Vagina (tissue), 2 donors: ENCODE data around the gene EIF4E1B. TPM values are rescaled to one million over a fixed set of nuclear protein-coding genes. Genes with fewer than 3 reads are reported as not detected.
"Not testable (repeated sequence)": the region's sequence is repeated elsewhere in the genome, so short reads cannot be mapped to it uniquely, and the experiment has no call there.

ENCODE experiments used
- DNase-seq, 2 donors: peaks; one replicate each; pipeline ENCODE4 v3.0.0-alpha.2; 2017; ENCODE audit errors: extremely low spot score in 2 of 2
- H3K27ac ChIP-seq: fragments of 200-600 bp; sonication (generic); one replicate; pipeline ENCODE4 v1.5.1; 2019
- H3K27me3 ChIP-seq: fragments of 200-600 bp; sonication (generic); one replicate; pipeline ENCODE4 v1.5.1; 2019
- H3K36me3 ChIP-seq, 2 donors: fragments of 200-600 bp; sonication (generic); one replicate each; pipeline ENCODE4 v1.5.1; 2017 to 2019
- H3K4me1 ChIP-seq: fragments of 200-600 bp; sonication (generic); one replicate; pipeline ENCODE4 v1.5.1; 2019
- H3K4me3 ChIP-seq, 2 donors: fragments of 200-600 bp; sonication (generic); 1 replicate in 1 of 2; 2 replicates in 1 of 2; pipeline ENCODE4 v1.5.1; 2016 to 2019
- H3K9me3 ChIP-seq: fragments of 200-600 bp; sonication (generic); one replicate; pipeline ENCODE4 v1.5.1; 2019
- POLR2A ChIP-seq, 2 donors: fragments of 450-650 bp; IDR thresholded peaks; one replicate each; pipeline ENCODE4 v1.6.1; 2017; ENCODE audit warnings: antibody characterized with exemption in 2 of 2, mild to moderate bottlenecking in 2 of 2, moderate library complexity in 2 of 2
- POLR2AphosphoS5 ChIP-seq, 2 donors: sonication (generic); formaldehyde crosslinking; IDR thresholded peaks; one replicate each; pipeline ENCODE4 v1.9.0; 2017; ENCODE audit warnings: antibody characterized with exemption in 2 of 2, mild to moderate bottlenecking in 2 of 2, low read depth in 1 of 2; ENCODE audit not compliant: insufficient read depth in 1 of 2
- intact Hi-C: fragments of 100-400 bp; cut with DNase I; formaldehyde crosslinking; loops from one replicate; pipeline ENCODE4 v1.15.1; 2023
- total RNA-seq: library from RNA; depleted of rRNA; stranded (reverse); fragments of >200 nt; gene quantifications from one replicate; pipeline ENCODE4 v1.2.3, GENCODE V29; 2016
- TF ChIP-seq, protein P1 (sequence below), 3 experiments: fragments of 450-650 bp in 2 of 3; fragments of 200-600 bp in 1 of 3; sonication (generic) in 1 of 3; IDR thresholded peaks; one replicate each; pipeline ENCODE4 v1.5.1; 2017 to 2019; ENCODE audit warnings: antibody characterized with exemption in 3 of 3, mild to moderate bottlenecking in 2 of 3, moderate library complexity in 2 of 3

The EIF4E1B gene
- total RNA-seq, 1 donor from 2014 or later, result not detected

DNA sequence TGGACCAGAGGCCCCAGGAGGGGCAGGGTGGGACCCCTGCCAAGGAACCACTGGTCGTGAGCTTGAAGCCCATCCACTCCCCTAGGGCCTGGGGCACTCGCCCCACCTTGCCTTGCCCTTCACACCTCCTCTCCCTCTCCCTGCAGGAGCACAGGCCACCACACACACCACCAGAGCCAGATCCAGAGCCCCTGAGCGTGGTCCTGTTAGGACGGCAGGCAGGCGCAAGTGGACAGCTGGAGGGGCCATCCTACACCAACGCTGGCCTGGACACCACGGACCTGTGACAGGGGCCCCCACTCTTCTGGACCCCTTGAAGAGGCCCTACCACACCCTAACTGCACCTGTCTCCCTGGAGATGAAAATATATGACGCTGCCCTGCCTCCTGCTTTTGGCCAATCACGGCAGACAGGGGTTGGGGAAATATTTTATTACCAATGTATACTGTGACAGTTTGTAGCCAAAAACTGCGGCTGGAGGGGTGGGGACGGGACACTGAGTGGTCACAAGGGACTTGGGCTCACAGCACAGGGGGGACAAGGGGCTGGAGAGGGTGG is 35.0 kb upstream of the EIF4E1B start:
- Histone ChIP-seq H3K4me3 (no peak overlapping the region), H3K27ac (no peak overlapping the region), H3K9me3 (no peaks in the 10 kb centered on the region), H3K36me3 (no peaks in the 10 kb centered on the region), H3K27me3 (no peaks in the 10 kb centered on the region), H3K4me1 (no peaks in the 10 kb centered on the region)
- DNase-seq, result no peak
- no peak for TF ChIP-seq POLR2A (IDR thresholded peaks at IDR 0.05)
- no peak for TF ChIP-seq POLR2AphosphoS5 (IDR thresholded peaks at IDR 0.05; ENCODE audit: insufficient read depth in 1 of 2, low read depth in 1 of 2)
- TF ChIP-seq, protein P1, sequence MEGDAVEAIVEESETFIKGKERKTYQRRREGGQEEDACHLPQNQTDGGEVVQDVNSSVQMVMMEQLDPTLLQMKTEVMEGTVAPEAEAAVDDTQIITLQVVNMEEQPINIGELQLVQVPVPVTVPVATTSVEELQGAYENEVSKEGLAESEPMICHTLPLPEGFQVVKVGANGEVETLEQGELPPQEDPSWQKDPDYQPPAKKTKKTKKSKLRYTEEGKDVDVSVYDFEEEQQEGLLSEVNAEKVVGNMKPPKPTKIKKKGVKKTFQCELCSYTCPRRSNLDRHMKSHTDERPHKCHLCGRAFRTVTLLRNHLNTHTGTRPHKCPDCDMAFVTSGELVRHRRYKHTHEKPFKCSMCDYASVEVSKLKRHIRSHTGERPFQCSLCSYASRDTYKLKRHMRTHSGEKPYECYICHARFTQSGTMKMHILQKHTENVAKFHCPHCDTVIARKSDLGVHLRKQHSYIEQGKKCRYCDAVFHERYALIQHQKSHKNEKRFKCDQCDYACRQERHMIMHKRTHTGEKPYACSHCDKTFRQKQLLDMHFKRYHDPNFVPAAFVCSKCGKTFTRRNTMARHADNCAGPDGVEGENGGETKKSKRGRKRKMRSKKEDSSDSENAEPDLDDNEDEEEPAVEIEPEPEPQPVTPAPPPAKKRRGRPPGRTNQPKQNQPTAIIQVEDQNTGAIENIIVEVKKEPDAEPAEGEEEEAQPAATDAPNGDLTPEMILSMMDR (IDR thresholded peaks at IDR 0.05), result no peak
- intact Hi-C loops, result no loop called here

DNA sequence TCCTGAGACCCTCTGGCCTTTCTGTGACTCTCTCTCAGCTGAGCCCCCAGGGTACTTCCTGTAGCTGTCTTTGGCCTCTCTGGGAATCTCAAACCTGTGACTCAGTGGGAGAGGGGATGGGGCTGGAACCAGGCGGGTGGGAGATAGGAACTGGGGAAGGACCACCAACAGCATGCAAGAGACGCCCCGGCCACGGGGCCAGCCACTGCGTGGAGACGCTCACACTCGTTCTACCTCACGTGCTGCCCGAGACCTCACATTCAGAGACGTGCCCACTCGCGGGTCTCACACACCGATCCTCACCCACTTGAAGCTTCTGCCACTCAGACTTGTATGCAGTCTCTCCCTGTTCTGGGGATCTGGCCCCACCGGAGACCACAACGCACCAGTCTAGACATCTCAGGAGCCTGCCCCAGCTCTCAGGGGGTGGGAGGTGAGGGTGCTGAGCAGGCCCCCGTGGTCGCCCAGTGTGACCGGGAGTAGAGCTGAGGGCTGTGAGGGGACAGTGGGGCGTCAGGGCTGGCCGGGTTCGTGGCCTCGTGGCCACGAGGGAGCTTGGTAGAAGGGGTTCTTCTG is 34.3 kb upstream of the EIF4E1B start:
- Histone ChIP-seq H3K4me1 (no peaks in the 10 kb centered on the region), H3K27me3 (no peaks in the 10 kb centered on the region), H3K36me3 (no peaks in the 10 kb centered on the region), H3K9me3 (no peaks in the 10 kb centered on the region), H3K27ac (no peak overlapping the region), H3K4me3 (no peak overlapping the region)
- TF ChIP-seq POLR2A (IDR thresholded peaks at IDR 0.05), result no peak
- TF ChIP-seq POLR2AphosphoS5 (IDR thresholded peaks at IDR 0.05; ENCODE audit: insufficient read depth in 1 of 2, low read depth in 1 of 2), result no peak
- TF ChIP-seq, protein P1 (IDR thresholded peaks at IDR 0.05), result no peak
- intact Hi-C loops, result no loop called here
- DNase-seq, result no peak

DNA sequence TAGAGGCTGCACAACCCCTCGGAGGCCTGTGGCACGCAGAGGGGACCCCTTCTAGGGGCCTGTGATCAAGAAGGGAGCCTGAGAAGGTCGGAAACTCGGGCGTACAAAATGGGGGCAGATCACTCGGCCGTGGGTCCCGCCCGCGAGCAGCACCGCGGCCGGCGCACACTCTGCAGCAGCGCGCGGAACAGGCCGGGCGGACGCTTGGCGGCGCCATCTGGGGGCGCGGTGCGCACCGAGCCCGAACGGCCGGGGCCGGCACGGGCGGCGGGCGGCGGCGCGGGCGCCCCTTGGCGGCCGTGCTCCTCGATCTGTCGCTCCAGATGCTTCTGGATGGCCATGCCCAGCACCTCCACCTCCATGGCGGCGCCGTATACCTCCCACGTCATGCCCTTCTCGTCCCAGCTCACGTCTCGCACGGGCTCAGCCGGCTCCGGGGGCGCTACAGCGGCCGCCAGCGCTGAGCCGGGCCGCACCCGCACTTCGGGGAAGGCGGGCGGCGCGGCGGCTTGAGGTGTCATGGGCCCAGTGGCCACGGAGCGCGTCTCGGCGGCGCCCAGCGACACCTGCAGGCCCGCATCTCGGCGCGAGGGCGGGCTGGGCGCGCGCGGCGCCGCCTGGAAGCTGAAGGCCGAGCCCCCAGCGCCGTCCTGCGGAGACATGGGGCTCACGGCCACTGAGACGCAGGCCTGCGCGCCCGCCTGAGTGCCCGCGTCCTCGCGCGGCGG is 33.6 kb upstream of the EIF4E1B start:
- no peak for TF ChIP-seq POLR2A (IDR thresholded peaks at IDR 0.05)
- TF ChIP-seq, protein P1 (IDR thresholded peaks at IDR 0.05), result peak in 1 of 3 experiments; percentile 18
- Histone ChIP-seq H3K4me1 (no peaks in the 10 kb centered on the region), H3K27ac (no peak overlapping the region), H3K36me3 (no peaks in the 10 kb centered on the region), H3K4me3 (peak overlapping the region; percentile 27 to 37), H3K9me3 (no peaks in the 10 kb centered on the region), H3K27me3 (no peaks in the 10 kb centered on the region)
- no peak for DNase-seq
- intact Hi-C loops, result no loop called here

DNA sequence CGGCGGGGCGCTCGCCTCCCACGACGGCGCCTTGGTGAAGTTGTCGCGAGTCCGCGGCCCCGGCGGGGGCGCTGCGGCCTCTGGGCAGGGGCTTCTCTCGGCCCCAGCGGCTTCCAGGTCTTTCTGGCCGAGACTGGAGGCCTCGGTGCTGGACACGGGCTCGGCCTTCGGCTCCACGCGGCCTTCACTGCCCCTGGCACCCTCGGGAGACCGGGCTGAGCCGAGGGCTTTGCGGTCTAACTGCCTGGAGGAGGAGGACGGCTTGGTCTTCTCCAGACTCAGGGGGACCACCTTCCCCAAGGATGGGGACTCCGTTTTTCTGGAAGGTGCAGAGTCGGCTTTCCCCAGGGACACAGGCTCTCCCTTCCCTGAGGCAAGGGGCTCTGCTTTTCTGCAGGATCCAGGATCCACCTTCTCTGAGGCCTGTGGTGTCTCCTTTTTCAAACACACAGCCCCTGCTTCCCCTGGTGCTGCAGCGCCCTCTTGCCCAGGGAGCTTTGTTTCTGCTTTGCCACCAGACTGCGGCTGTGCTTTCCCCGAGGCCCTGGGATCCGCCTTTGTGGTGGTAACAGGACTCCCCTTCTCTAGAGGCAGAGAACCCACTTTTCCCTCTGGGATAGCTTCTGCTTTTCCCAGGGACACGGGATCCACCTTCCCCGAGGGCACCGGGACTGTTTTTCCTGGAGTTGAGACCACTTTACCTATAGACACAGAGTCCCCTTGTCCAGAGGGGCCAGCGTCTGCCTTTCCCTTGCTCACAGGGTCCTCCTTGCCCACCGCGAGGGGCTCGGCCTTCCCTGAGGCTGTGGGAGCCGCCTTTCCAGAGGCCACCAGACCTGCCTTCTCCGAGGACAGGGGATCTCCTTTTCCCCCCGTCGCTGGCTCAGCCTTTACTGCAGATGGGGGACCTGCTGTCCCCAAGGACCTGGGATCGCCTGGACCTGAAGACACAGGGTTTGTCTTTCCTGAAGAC is 32.8 kb upstream of the EIF4E1B start:
- Histone ChIP-seq H3K4me3 (peak overlapping the region in 1 of 2 donors; percentile 27), H3K9me3 (no peaks in the 10 kb centered on the region), H3K4me1 (no peaks in the 10 kb centered on the region), H3K27ac (no peak overlapping the region), H3K27me3 (no peaks in the 10 kb centered on the region), H3K36me3 (no peaks in the 10 kb centered on the region)
- TF ChIP-seq POLR2A (IDR thresholded peaks at IDR 0.05) (no peak), POLR2AphosphoS5 (IDR thresholded peaks at IDR 0.05; ENCODE audit: insufficient read depth in 1 of 2, low read depth in 1 of 2) (no peak)
- TF ChIP-seq, protein P1 (IDR thresholded peaks at IDR 0.05), result no peak
- DNase-seq, result no peak
- intact Hi-C loops, result no loop called here

DNA sequence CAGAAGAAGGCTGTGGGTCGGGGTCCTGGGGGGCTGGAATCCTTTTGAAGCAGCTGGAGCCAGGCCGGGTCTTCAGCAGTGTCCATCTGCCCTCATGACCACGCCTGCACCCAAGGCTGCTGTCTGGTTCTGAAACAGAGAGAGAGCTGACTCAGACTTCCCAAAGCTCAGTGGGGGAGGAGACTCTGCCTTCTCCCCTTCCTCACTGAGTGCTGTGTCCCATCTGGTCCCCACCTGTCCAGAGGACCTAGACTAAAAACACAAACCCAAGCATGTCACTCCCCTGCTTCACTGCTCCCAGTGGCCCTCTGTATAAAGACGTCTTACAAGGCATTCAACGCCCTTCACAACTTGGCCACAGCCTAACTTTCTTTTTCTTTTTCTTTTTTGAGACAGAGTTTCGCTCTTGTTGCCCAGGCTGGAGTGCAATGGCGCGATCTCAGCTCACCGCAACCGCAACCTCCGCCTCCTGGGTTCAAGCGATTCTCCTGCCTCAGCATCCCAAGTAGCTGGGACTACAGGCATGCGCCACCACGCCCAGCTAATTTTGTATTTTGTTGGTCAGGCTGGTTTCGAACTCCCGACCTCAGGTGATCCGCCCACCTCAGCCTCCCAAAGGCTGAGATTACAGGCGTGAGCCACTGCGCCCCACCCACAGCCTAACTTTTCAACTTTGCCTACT is 30.6 kb upstream of the EIF4E1B start:
- H3K27me3 ChIP-seq, H3K9me3 ChIP-seq, intact Hi-C loops, H3K27ac ChIP-seq, H3K4me3 ChIP-seq, H3K36me3 ChIP-seq, DNase-seq, H3K4me1 ChIP-seq: not testable (repeated sequence)
